KBM-7 (cell line): Measurements from ENCODE around the gene RPS3.
A peak's percentile ranks its signal among the peaks of the same experiment; 100 is the strongest.
"Not testable (repeated sequence)": the region's sequence is repeated elsewhere in the genome, so short reads cannot be mapped to it uniquely, and the experiment has no call there.

Source experiments
- DNase-seq: peaks from one replicate; pipeline ENCODE4 v3.0.0-alpha.2; 2015
- in situ Hi-C: fragments of 300-500 bp; cut with MboI; formaldehyde crosslinking; loops from 2 replicates; pipeline ENCODE4 v1.14.3; 2020; ENCODE audit warnings: low sequenced_read_pairs, low pct_unique_long_range_greater_than_20kb, mixed read lengths

The RPS3 gene

DNA sequence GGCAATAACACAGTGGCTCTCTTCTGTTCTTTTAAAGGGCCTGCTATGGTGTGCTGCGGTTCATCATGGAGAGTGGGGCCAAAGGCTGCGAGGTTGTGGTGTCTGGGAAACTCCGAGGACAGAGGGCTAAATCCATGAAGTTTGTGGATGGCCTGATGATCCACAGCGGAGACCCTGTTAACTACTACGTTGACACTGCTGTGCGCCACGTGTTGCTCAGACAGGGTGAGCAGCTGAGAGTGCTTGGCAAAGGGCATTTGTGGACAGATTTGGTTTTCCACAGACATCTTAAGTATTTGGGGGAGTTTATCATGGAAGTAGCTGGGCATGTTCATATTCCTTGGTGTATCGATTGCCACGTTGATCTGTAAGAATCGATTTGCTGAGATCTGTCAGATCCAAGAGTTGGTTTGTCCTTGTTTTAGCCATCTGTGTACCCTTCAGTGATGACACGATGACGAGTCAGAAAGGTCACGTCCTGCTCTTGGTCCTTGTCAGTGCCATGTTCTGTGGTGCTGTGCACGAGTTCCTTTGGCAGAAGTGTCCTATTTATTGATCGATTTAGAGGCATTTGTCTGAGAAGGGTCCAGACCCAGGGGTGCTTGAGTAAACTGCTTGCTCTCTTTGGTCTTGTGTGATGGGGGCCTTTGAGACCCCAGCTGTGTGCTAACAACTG, 4.8 kb downstream of the RPS3 start:
- in situ Hi-C loops: no loop called here
- no peak for DNase-seq

DNA sequence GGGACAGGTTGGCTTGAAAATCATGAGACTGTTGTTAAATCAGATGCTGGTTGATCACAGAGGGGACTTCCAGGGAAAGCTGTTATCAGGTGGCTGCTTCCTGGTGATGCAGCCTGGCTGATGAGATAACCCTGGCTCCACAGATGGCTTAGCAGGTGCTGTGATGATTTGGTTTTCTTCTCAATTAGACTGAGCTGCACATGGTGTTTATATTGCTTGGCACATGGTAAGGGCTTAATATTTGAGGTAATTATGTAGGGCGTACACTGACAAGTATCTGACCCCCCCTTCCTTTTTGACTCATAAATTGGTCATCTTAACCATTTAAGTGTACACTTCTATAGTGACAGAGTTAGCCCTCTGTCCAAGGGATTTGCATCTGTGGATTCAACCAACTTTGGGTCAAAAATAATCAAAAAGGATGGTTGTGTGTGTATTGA, 7.0 kb downstream of the RPS3 start:
- DNase-seq: no peak
- in situ Hi-C loops: no loop called here

DNA sequence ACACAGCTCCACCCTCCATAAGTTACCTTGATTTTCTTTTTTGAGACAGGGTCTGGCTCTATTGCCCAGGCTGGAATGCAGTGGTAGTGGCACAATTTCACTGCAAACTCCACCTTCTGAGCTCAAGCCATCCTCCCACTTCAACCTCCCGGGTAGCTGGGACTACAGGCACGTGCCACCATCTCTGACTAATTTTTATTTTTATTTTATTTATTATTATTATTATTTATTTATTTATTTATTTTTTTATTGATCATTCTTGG, 9.6 kb downstream of the RPS3 start:
- in situ Hi-C loops: no loop called here
- DNase-seq: no peak

DNA sequence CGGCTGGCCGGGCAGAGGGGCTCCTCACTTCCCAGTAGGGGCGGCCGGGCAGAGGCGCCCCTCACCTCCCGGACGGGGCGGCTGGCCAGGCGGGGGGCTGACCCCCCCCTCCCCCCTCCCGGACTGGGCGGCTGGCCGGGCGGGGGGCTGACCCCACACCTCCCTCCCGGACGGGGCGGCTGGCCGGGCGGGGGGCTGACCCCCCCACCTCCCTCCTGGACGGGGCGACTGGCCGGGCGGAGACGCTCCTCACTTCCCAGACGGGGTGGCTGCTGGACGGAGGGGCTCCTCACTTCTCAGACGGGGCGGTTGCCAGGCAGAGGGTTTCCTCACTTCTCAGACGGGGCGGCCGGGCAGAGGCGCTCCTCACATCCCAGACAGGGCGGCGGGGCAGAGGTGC, 10.7 kb downstream of the RPS3 start:
- in situ Hi-C loops: not testable (repeated sequence)

DNA sequence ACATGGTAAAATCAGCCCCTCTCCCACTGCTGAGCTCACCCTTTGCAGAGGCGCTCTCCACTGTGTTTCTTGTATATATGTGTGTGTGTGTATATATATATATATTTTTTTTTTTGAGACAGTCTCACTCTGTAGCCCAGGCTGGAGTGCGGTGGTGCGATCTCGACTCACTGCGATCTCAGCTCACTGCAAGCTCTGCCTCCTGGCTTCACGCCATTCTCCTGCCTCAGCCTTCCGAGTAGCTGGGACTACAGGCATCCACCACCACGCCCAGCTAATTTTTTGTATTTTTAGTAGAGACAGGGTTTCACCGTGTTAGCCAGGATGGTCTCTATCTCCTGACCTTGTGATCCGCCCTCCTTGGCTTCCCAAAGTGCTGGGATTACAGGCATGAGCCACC, 13.8 kb downstream of the RPS3 start:
- in situ Hi-C loops, DNase-seq: not testable (repeated sequence)

More for the DNA sequence above, 10.7 kb downstream of the RPS3 start:
- DNase-seq: not testable (repeated sequence)

DNA sequence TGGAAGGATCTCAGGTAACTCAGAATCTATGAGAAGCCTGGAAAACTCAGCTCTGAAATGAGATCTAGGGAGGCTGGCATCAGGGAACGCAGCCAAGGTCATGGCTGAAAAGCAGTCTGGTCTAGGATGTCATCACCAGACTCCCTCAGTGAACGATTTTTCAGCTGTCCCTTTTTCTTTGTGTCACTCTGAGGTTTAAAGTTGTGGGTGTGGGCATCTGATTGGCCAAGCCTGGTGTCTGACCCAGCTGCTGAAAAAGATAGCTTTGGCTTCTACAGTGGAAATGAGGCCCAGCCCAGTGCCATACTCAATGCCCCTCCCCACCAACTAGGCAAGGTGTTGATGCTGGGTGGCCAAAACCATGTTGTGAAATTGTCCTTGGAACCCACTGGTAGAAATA, 14.5 kb downstream of the RPS3 start:
- no peak for DNase-seq
- in situ Hi-C loops: no loop called here

DNA sequence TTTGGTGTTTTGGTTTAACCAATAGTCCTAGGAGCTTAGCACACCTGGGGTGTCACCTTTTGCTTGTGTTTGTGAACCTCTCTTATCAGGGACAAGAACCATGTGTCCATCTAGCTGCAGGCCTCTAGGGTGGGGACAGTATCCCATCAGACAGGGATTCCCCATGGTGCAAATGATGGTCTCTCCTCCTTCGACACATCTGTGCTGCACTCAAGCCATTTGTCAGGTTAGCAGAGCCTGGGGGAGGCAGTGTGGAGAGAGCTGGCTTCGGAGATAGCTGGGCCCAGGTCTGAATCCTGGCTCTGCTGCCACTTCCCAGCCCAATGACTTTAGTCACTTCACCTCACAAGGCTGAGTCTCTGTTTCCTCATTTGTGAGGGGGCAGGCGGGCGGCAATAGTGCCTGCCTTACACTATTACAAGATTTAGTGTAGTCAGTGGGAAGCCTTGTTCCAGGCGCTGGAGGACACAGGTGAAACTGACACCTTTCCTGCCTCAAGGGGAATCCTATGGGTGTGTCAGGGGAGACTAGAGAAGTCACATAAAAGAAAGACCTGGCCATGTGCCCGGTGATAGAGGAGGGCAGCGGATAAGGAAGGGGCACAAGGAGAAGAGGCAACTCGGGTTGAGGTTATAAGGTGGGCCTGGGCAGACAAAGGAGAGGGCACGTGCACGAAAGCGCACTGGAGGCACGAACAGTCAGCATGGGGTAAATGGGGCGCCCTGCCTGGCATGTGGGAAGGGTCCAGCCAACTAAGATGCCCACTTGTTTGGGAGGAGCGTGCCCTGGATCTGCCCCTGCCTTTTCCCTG, 21.1 kb downstream of the RPS3 start:
- DNase-seq: no peak
- in situ Hi-C loops: no loop called here

DNA sequence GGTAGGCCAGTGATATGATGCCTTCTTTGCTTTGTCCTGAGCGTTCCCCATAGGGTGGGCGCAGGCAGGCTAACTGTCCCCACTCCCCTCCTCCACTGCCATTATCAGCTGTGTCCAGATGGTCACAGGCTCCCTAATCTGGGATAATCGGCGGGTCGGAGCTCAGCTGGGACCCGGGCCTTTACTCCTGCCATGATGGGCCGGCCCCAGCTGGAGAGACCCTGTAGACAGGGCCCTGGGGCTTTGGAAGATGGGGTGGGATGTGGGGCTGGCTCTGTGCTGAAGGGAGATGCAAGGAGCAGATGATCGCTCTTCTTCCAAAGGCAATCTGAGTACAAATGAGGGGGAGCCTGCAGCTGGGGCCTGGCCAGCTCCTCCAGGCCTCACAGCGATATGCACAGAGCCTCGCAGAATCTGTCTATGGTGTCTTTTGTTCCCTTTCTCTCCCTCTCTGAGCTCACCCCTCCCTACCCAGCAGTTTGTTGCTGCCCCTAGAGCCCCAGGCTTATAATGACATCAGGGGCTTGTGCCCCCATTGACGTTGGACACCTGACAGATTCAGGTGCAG, 21.8 kb downstream of the RPS3 start:
- in situ Hi-C loops: no loop called here
- no peak for DNase-seq

DNA sequence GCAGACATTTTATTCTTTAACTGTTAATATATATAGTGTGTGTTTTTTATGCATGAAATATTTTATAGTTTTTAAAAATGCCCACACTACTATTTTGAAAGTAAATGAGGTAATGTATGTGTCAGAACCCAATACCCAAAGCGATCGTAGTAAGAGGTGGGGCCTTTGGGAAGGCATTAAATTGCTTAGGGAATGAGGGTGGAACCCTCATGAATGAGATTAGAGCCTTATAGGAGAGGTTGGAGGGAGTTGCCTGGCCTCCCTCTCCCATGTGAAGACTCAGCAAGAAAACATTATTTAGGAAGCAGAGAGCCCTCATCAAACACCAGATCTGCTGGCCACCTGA, 22.6 kb downstream of the RPS3 start:
- in situ Hi-C loops: no loop called here
- no peak for DNase-seq

DNA sequence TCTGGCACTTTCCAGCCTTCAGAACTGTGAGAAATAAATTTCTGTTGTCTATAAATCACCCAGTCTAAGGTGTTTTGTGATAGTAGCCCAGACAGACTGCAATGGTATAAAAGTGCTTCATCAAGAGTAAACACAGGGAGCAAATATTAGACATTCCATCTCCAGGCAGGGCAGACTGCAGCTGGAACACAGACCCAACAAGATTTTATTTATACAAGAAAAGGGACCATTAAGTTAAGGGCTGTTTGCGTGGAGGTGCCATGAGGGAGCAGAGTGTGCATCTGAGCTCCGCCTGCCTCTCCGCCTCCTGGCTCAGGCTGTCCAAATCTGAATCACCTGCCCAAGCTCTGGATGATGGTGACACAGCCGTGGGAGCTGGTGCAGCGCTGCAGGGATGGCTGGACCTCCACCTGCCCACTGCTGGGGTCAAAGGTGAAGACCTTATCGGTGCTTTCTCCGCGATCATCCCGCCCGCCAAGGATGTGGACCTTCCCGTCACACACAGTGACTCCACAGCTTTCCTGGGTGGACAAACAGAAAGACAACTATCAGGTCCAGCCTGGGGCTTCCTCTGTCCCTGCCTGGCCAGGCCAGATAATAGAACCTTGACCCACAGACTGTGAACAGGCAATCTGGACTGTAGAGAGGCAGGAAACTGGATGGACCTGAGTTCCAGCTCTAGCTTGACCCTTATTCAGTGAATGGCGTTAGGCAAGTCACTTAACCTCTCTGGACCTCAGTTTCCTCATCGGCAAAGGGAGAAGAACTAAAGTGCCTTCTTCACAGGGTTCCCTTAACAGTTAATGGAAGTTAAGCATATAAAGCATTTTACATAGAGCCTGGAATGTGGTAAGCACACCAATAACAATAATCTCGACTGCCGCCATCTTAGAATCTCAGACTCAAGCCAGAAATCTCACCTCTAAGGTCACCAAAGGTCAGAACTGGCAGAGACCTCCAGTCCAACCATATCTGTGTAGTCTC, 23.2 kb downstream of the RPS3 start:
- in situ Hi-C loops: no loop called here
- no peak for DNase-seq

DNA sequence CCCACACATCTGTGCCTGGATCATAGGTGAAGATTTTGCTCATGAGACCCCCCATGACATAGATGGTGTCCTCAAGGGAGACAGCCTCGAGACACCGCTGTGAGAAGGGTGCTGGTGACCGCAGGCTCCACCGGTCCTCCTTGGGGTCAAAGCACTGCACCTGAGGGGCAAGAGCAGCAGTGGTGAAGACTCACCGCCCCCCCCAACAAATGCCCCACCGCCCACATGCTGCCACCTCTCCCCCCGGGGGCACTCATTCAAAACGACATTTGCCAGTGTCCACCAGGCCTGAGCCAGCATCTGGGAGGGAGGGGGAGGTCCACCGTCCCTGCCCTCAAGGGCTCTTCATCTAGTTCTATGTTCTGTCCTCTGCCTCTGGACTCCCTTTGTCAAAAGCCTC, 24.4 kb downstream of the RPS3 start:
- in situ Hi-C loops: no loop called here
- no peak for DNase-seq

DNA sequence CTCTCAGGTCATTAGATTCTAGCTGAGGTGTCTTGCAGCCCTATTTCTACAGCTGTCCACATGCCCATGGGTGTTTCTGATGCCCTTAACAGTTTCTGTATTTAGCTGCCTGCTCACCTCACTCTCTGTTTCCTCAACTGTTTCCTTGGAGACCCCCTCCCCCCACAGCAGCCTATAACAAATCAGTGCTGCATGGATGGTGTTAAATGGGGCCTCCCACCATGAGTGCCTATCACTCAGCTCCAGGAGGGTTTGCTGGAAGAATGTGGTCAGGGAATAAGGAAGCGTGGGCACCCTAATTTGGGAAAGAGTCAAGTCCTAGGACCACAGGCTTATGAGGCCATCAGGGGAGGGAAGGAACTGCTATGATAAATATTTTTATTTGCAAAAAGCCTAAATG, 25.1 kb downstream of the RPS3 start:
- in situ Hi-C loops: no loop called here

DNA sequence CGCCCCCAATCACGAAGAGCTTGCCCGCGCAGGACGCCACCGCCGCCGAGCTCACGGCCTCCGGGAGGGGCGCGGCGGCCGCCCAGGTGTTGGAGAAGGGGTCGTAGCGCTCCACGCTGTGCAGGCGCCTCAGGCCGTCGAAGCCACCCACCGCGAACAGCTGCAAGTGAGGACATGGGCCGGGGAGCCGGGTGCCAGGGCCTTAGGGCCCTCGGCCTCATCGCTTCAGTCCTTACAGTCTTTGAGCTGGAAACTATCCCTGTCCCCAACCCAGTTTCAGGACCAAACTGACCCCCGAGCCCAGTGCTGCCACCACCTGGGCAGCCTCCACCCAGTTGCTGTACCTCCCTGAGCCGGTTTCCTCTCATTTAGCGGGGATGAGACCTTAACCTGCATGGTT, 26.1 kb downstream of the RPS3 start:
- in situ Hi-C loops: no loop called here
- DNase-seq: no peak

More for the DNA sequence above, 25.1 kb downstream of the RPS3 start:
- DNase-seq: no peak

DNA sequence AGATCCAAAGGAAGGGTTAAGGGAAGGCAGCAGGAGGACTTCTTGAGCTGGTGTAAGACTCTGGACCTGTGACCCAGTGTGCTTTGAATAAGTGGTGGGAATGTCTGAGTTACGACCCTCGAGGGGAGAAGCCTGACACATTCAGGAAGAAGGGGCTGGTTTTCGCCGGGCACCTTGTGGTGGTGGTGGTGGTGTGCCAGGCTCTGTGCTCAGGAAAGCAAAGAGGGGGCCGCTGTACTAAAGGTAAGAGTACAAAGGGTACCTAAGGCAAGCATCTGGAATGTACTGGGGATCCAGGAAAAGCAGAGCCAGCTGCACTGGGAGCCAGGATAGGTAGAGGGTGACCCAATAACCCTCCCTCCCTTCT, 27.4 kb downstream of the RPS3 start:
- in situ Hi-C loops: no loop called here
- DNase-seq: no peak

DNA sequence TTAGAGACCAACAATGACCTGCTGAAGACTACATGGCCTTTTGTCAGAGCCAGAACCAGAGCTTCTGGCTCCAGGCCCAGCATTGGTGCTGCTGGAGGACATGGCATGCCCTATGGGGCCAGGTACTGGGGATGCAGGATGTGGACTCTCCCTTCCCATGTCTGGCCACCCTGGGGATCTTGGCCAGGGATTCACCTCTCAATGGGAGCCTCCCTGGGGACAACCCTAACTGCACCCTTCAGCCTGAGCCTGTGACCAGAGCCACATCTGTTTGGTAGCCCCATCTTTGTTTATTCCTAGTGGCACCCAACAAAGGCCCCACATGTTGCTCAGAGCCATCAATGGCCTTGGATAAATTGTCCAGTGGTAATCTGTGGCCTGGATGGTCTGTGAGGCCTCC, 27.9 kb downstream of the RPS3 start:
- in situ Hi-C loops: no loop called here

DNA sequence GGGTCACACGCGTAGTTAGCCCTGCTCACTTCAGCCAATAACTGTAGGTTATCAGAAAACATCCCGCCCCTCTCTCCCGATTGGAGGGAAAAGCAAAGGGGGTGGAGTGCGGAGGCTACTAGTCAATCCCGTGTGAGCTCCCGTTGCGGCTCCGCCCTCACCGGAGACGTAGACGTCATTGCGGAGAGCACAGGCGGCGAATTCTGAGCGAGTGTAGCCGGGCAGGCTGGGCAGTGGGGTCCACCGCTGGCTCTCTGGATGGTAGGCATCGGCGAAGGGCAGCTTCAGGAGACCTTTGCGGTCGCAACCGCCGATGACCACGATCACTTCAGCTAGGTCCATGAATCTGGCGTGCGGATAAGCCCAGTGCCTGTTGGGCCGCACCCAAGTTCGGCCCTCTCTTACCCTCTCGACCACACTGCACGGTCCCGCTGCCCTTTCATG, 29.0 kb downstream of the RPS3 start:
- DNase-seq: no peak
- in situ Hi-C loops: no loop called here

More for the DNA sequence above, 27.9 kb downstream of the RPS3 start:
- DNase-seq: no peak

DNA sequence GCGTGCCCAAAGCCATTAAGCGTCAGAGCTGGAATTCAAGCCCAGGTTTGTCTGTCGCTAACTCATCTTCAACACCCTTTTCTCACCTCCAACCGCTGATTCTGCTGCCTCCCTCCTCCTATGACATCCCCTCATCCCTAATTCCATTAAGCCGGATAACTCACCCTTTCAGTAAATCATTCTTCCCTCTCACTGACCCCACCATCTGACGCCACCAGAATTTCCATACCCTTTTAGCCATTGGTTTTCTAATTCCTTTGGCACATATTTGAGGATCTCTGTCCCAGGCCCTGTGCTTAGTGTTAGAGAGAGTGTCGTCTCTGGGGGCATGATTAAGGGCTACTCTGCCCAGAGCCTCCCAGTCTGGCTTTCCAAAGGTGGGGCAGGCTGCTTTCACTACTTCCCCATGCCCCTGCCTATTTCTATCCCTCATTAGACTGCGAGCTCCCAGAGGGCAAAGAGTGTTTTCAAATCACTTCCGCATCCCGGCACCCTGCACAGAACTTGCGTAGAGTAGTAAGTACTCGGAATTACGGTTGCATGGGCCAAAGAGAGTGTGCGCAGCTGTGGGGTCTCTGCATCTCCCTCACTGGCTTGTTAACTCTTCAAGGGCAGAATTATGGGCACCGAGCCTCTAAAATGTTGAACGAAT, 29.8 kb downstream of the RPS3 start:
- in situ Hi-C loops: no loop called here
- no peak for DNase-seq

DNA sequence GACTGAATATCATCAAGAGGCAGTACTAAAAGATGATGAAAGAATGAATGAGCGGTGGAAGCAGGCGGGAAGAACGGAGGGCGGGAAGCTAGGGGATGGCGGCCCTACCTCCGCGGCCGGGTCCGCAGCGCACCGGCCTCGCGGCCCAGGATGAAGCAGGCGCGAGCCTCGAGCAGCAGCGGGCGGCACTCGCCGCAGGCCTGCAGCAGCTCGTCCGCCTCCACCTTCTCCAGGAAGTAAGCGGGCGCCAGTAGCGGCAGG, 30.3 kb downstream of the RPS3 start:
- in situ Hi-C loops: no loop called here
- DNase-seq: no peak

DNA sequence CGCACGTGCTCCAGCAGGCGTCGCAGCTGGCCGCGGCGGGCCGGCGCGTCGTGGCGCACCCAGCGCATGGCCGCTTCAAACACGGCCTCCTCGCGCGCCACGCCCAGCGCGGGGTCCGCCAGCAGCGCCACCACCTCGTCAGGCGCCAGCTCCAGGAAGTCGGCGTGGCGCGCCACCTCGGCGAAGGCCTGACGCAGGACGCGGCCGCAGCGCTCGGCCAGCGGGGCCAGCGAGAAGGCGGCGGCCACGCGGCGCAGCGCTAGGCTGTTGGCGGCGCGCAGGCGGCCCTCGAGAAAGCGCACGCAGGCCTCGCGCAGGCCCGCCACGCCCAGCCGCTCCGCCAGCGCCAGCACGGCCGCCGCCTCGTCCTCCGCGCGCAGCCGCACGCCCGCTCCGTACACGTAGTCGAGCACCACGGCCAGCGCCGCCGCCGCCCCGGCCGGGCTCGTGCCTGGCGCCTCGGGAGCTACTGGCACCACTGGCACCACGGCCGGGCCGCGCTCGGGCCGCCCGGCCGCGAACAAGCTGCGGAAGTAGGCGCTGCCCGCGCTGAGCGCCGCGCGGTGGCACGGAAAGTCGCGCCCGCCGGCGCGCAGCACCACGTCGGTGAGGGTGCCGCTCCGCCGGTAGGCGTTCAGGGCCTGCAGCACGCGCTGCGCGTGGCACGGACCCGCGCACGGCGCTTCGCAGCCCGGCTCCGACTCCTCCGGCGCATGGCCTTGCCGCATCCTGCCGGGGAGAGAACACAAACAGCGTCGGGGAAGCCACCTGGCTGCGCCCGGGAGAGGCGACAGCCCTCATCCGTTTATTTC, 30.8 kb downstream of the RPS3 start:
- in situ Hi-C loops: no loop called here
- DNase-seq: peak; percentile 58
